ENCODE measurements around the gene HOOK2. TPM values are rescaled to one million over a fixed set of nuclear protein-coding genes. Genes with fewer than 3 reads are reported as not detected.

The HOOK2 gene
- total and polyA plus RNA-seq, 9 donors: 13.1 to 40.8 (median 22.4) TPM

DNA sequence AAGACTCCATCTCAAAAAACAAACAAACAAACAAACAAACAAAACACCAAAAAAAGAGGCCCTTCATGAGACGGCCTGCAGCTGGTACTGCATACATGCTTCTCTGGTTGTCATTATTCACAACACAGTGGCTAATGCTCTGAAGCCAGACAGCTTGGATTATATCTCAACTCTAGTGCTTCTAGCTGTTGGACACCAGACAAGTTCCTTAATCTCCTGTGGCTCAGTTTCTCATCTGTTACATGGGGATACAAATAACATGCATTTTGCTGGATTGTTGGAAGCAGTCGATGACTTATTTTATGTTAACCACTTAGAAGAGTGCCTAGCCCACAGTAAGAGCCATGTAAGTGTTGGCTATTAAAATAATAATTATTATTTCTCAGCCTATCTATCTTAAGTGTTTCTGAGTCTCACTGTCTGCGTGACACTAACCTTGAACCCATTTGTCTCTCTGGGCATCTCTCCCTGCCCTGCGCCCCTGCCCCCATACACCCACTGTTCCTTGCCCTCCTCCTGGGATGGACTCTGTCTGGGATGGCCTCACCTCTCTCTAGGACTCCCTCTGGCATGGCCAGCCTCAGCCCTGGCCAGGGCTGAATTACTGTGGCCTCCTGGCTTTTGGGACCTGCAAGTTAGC lies 12.8 kb upstream of the HOOK2 start:
- H3K4me3 ChIP-seq (ENCODE audit: low read length): peak overlapping the region; percentile 31
- H3K27ac ChIP-seq (ENCODE audit: low read length): peak overlapping the region; percentile 99
- 14% methylated on average over 3 of the region's 4 CpGs for WGBS (ENCODE audit: insufficient coverage)
- no peaks in the 10 kb centered on the region for H3K9me3 ChIP-seq (replicated peaks; ENCODE audit: control insufficient read depth, low read depth, low read length)
- H3K36me3 ChIP-seq (ENCODE audit: control insufficient read depth, insufficient read depth, low read length): no peaks in the 10 kb centered on the region
- no peaks in the 10 kb centered on the region for H3K27me3 ChIP-seq (ENCODE audit: control insufficient read depth, insufficient read depth, low read length)
- peaks cover 79% of the 10 kb centered on the region for H3K4me1 ChIP-seq (ENCODE audit: control insufficient read depth, insufficient read depth, low read length)
- peak; percentile 96 for DNase-seq

- Histone ChIP-seq H3K27me3 (ENCODE audit: control insufficient read depth, insufficient read depth, low read length) (no peaks in the 10 kb centered on the region), H3K27ac (ENCODE audit: low read length) (peak overlapping the region; percentile 90), H3K4me3 (ENCODE audit: low read length) (no peak overlapping the region), H3K9me3 (replicated peaks; ENCODE audit: control insufficient read depth, low read depth, low read length) (no peaks in the 10 kb centered on the region), H3K36me3 (ENCODE audit: control insufficient read depth, insufficient read depth, low read length) (no peaks in the 10 kb centered on the region), H3K4me1 (ENCODE audit: control insufficient read depth, insufficient read depth, low read length) (peaks cover 80% of the 10 kb centered on the region)
- WGBS (ENCODE audit: insufficient coverage): 83% methylated on average over 4 of the region's 10 CpGs
- DNase-seq: no peak
Observed at GRCh38 chr19:12787458-12787857, 12.1 kb upstream of the HOOK2 start.

DNA sequence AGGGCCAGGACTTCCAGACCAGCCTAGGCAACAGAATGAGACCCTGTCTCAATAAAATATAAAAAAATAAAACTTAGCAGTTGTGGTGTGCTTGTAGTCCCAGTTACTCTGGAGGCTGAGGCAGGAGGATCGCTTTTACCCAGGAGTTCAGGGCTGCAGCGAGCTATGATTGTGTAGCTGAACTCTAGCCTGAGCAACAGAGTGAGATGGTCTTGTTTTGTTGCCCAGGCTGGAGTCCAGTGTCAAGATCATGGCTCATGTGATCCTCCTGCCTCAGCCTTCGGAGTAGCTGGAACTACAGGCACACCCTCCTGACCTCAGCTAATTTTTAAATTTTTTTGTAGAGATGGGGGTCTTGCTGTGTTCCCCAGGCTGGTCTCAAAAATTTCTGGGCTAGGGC lies 11.6 kb upstream of the HOOK2 start:
- no peaks in the 10 kb centered on the region for H3K9me3 ChIP-seq (replicated peaks; ENCODE audit: control insufficient read depth, low read depth, low read length)
- peaks cover 85% of the 10 kb centered on the region for H3K4me1 ChIP-seq (ENCODE audit: control insufficient read depth, insufficient read depth, low read length)
- H3K4me3 ChIP-seq (ENCODE audit: low read length): no peak overlapping the region
- H3K27ac ChIP-seq (ENCODE audit: low read length): peak overlapping the region; percentile 90
- H3K36me3 ChIP-seq (ENCODE audit: control insufficient read depth, insufficient read depth, low read length): no peaks in the 10 kb centered on the region
- DNase-seq: no peak
- 100% methylated on average over 2 of the region's 3 CpGs for WGBS (ENCODE audit: insufficient coverage)
- H3K27me3 ChIP-seq (ENCODE audit: control insufficient read depth, insufficient read depth, low read length): no peaks in the 10 kb centered on the region

GRCh38 chr19:12786141-12786870 lies 11.0 kb upstream of the HOOK2 start:
- H3K27ac ChIP-seq (ENCODE audit: low read length): peak overlapping the region; percentile 90
- DNase-seq: peak; percentile 81
- no peaks in the 10 kb centered on the region for H3K9me3 ChIP-seq (replicated peaks; ENCODE audit: control insufficient read depth, low read depth, low read length)
- 53% methylated on average over 9 of the region's 18 CpGs for WGBS (ENCODE audit: insufficient coverage)
- H3K4me3 ChIP-seq (ENCODE audit: low read length): no peak overlapping the region
- H3K36me3 ChIP-seq (ENCODE audit: control insufficient read depth, insufficient read depth, low read length): no peaks in the 10 kb centered on the region
- peaks cover 88% of the 10 kb centered on the region for H3K4me1 ChIP-seq (ENCODE audit: control insufficient read depth, insufficient read depth, low read length)
- H3K27me3 ChIP-seq (ENCODE audit: control insufficient read depth, insufficient read depth, low read length): no peaks in the 10 kb centered on the region

DNA sequence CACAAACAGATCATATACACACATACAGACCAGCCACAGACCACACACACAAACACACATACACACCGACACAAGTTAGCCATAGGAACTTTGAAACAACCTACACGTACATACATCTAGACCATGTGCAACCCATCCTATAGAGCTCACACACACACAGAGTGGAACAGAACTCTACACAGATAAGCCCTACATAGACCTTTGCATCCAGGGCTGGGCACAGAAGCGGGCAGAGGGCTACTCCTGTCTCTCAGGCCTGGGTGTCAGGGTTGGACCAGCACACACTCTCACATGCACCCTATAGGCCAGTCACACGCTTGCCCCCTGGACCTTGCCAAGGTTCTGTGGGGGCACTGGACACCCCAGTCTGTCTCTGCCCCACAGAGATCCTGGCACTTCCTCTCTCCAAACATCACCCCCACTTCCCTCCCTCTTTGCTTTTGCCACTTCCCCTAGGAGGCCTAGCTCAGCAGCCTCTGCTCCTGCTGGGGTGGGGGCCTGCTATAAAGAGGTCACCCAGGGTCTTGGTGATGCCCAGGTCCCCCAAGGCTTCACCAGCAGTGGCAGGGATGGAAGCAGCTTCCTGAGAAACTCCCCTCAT lies 10.2 kb upstream of the HOOK2 start:
- Histone ChIP-seq H3K27me3 (ENCODE audit: control insufficient read depth, insufficient read depth, low read length) (no peaks in the 10 kb centered on the region), H3K9me3 (replicated peaks; ENCODE audit: control insufficient read depth, low read depth, low read length) (no peaks in the 10 kb centered on the region), H3K36me3 (ENCODE audit: control insufficient read depth, insufficient read depth, low read length) (no peaks in the 10 kb centered on the region), H3K4me3 (ENCODE audit: low read length) (no peak overlapping the region), H3K4me1 (ENCODE audit: control insufficient read depth, insufficient read depth, low read length) (peaks cover 82% of the 10 kb centered on the region), H3K27ac (ENCODE audit: low read length) (peak overlapping the region; percentile 90)
- DNase-seq: no peak
- WGBS (ENCODE audit: insufficient coverage): 62% methylated on average over 4 of the region's 4 CpGs

- Histone ChIP-seq H3K27me3 (ENCODE audit: control insufficient read depth, insufficient read depth, low read length) (no peaks in the 10 kb centered on the region), H3K27ac (ENCODE audit: low read length) (peak overlapping the region; percentile 90), H3K36me3 (ENCODE audit: control insufficient read depth, insufficient read depth, low read length) (no peaks in the 10 kb centered on the region), H3K4me1 (ENCODE audit: control insufficient read depth, insufficient read depth, low read length) (peaks cover 79% of the 10 kb centered on the region), H3K9me3 (replicated peaks; ENCODE audit: control insufficient read depth, low read depth, low read length) (no peaks in the 10 kb centered on the region), H3K4me3 (ENCODE audit: low read length) (no peak overlapping the region)
- WGBS (ENCODE audit: insufficient coverage): 29% methylated on average over 5 of the region's 5 CpGs
- DNase-seq: peak; percentile 71
Observed at GRCh38 chr19:12784871-12785430, 9.6 kb upstream of the HOOK2 start.

- WGBS (ENCODE audit: insufficient coverage): 60% methylated on average over 1 of the region's 10 CpGs
- peak overlapping the region; percentile 90 for H3K27ac ChIP-seq (ENCODE audit: low read length)
- H3K4me3 ChIP-seq (ENCODE audit: low read length): no peak overlapping the region
- DNase-seq: no peak
- no peaks in the 10 kb centered on the region for H3K9me3 ChIP-seq (replicated peaks; ENCODE audit: control insufficient read depth, low read depth, low read length)
- H3K4me1 ChIP-seq (ENCODE audit: control insufficient read depth, insufficient read depth, low read length): peaks cover 81% of the 10 kb centered on the region
- no peaks in the 10 kb centered on the region for H3K27me3 ChIP-seq (ENCODE audit: control insufficient read depth, insufficient read depth, low read length)
- H3K36me3 ChIP-seq (ENCODE audit: control insufficient read depth, insufficient read depth, low read length): no peaks in the 10 kb centered on the region
Observed at GRCh38 chr19:12784394-12784870, 9.1 kb upstream of the HOOK2 start.

DNA sequence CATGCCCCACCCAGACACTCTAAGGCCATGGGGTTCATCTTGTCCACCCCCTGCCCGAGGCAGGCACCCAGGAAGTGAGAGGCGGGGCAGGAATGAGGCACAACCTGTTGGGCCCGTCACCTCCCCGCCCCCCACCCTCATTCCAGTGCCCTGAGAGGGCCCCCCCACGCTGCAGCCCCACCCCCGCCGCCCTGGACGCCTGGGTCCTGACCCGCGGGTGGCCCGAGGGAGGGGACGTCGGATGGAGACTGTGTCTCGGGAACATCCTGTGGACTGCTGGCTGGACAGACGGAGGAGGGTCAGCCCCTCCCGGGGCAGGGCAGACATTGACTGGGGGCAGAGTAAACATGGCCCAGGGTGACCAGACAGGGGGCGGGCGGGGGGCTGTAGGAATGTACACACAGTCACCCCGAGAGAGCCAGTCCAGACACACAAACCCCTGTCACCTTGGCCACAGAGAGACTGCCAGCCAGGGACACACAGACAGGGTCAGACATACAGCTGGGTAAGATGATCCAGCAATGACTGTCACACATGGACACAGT lies 8.6 kb upstream of the HOOK2 start:
- no peak for DNase-seq
- Histone ChIP-seq H3K36me3 (ENCODE audit: control insufficient read depth, insufficient read depth, low read length) (no peaks in the 10 kb centered on the region), H3K27ac (ENCODE audit: low read length) (peak overlapping the region; percentile 90), H3K27me3 (ENCODE audit: control insufficient read depth, insufficient read depth, low read length) (no peaks in the 10 kb centered on the region), H3K4me1 (ENCODE audit: control insufficient read depth, insufficient read depth, low read length) (peaks cover 81% of the 10 kb centered on the region), H3K4me3 (ENCODE audit: low read length) (no peak overlapping the region), H3K9me3 (replicated peaks; ENCODE audit: control insufficient read depth, low read depth, low read length) (no peaks in the 10 kb centered on the region)
- 7% methylated on average over 10 of the region's 19 CpGs for WGBS (ENCODE audit: insufficient coverage)

- Histone ChIP-seq H3K4me3 (ENCODE audit: low read length) (peak overlapping the region; percentile 56), H3K9me3 (replicated peaks; ENCODE audit: control insufficient read depth, low read depth, low read length) (no peaks in the 10 kb centered on the region), H3K27me3 (ENCODE audit: control insufficient read depth, insufficient read depth, low read length) (no peaks in the 10 kb centered on the region), H3K27ac (ENCODE audit: low read length) (peak overlapping the region; percentile 90), H3K36me3 (ENCODE audit: control insufficient read depth, insufficient read depth, low read length) (no peaks in the 10 kb centered on the region), H3K4me1 (ENCODE audit: control insufficient read depth, insufficient read depth, low read length) (peaks cover 81% of the 10 kb centered on the region)
- no peak for DNase-seq
- 20% methylated on average over 3 of the region's 16 CpGs for WGBS (ENCODE audit: insufficient coverage)
Observed at GRCh38 chr19:12783291-12783848, 8.0 kb upstream of the HOOK2 start.

Measured in muscle of leg (tissue), 11 donors.